SK-N-SH (cell line): ENCODE measurements around the gene STARD13. TPM values are rescaled to one million over a fixed set of nuclear protein-coding genes. Genes with fewer than 3 reads are reported as not detected.
A peak's percentile ranks its signal among the peaks of the same experiment; 100 is the strongest.

ENCODE experiments used
- CTCF ChIA-PET: fragments of 300-600, 350-600 bp; formaldehyde crosslinking; extraction: SDS; loops from one replicate; lab custom pipeline; 2021; lab: Yijun Ruan, JAX
- POLR2A ChIA-PET: fragments of 350-600 bp; sonication (Branson Sonifier 250); formaldehyde crosslinking; extraction: SDS; loops from one replicate; lab custom pipeline; 2020; ENCODE audit warnings: antibody characterized with exemption, inconsistent platforms; lab: Yijun Ruan, JAX
- DNase-seq: peaks from one replicate; pipeline ENCODE4 v3.0.0; 2012
- H2AFZ ChIP-seq: fragments of 200-600 bp; sonication (generic); 2 replicates; pipeline ENCODE4 v1.8.1; 2016; ENCODE audit warnings: antibody characterized with exemption, mild to moderate bottlenecking, low read depth
- H3F3A ChIP-seq: fragments of 200-600 bp; sonication (generic); replicated peaks from 2 replicates; pipeline ENCODE3; 2016; ENCODE audit warnings: antibody characterized with exemption, mild to moderate bottlenecking; ENCODE audit not compliant: insufficient read depth
- H3K27ac ChIP-seq, 2 experiments: fragments of 200-500 bp in 1 of 2; fragments of 200-600 bp in 1 of 2; sonication (Bioruptor generic) in 1 of 2; sonication (generic), shearing (Covaris generic) in 1 of 2; 2 replicates each; pipeline versions ENCODE4 v1.5.1 to v1.6.1; 2014 to 2016; ENCODE audit warnings: low read depth in 2 of 2, inconsistent platforms in 1 of 2, low read length in 1 of 2, mild to moderate bottlenecking in 1 of 2, mixed read lengths in 1 of 2
- H3K27me3 ChIP-seq: fragments of 200-600 bp; sonication (generic), shearing (Covaris generic); 2 replicates; pipeline ENCODE4 v1.6.1; 2016; ENCODE audit warnings: mixed run types; ENCODE audit not compliant: insufficient read depth
- H3K36me3 ChIP-seq, 2 experiments: fragments of 200-500 bp in 1 of 2; fragments of 200-600 bp in 1 of 2; sonication (Bioruptor generic) in 1 of 2; sonication (generic) in 1 of 2; replicated peaks in 1 of 2; 2 replicates each; pipeline versions ENCODE3 to v1.5.1; 2014 to 2016; ENCODE audit warnings: low read length in 1 of 2, mild to moderate bottlenecking in 1 of 2; ENCODE audit not compliant: insufficient read depth in 2 of 2, control insufficient read depth in 1 of 2
- H3K4me1 ChIP-seq, 2 experiments: fragments of 200-500 bp in 1 of 2; fragments of 200-600 bp in 1 of 2; sonication (Bioruptor generic) in 1 of 2; sonication (generic), shearing (Covaris generic) in 1 of 2; 2 replicates each; pipeline versions ENCODE4 v1.5.1 to v1.6.1; 2014 to 2016; ENCODE audit warnings: low read depth in 1 of 2, low read length in 1 of 2, mixed run types in 1 of 2; ENCODE audit not compliant: insufficient read depth in 2 of 2, control insufficient read depth in 1 of 2
- H3K4me2 ChIP-seq: fragments of 200-600 bp; sonication (generic), shearing (Covaris generic); 2 replicates; pipeline ENCODE4 v1.6.1; 2017; ENCODE audit warnings: mixed run types
- H3K4me3 ChIP-seq, 2 experiments: fragments of 200-500 bp in 1 of 2; fragments of 200-600 bp in 1 of 2; sonication (Bioruptor generic) in 1 of 2; sonication (generic), shearing (Covaris generic) in 1 of 2; 2 replicates each; pipeline versions ENCODE4 v1.5.1 to v1.8.1; 2014 to 2016; ENCODE audit warnings: low read depth in 2 of 2, inconsistent platforms in 1 of 2, low read length in 1 of 2, mild to moderate bottlenecking in 1 of 2, mixed read lengths in 1 of 2, moderate library complexity in 1 of 2
- H3K79me2 ChIP-seq: fragments of 200-600 bp; sonication (generic); 2 replicates; pipeline ENCODE4 v1.8.1; 2017; ENCODE audit warnings: mild to moderate bottlenecking; ENCODE audit not compliant: insufficient read depth
- H3K9ac ChIP-seq: fragments of 200-600 bp; sonication (generic); 2 replicates; pipeline ENCODE4 v1.6.1; 2017; ENCODE audit warnings: mixed run types
- H3K9me2 ChIP-seq: fragments of 200-600 bp; sonication (generic); 2 replicates; pipeline ENCODE4 v1.6.1; 2017; ENCODE audit warnings: mixed run types
- H3K9me3 ChIP-seq: fragments of 200-600 bp; sonication (generic); 2 replicates; pipeline ENCODE4 v1.6.1; 2017; ENCODE audit warnings: mixed run types, mild to moderate bottlenecking, moderate library complexity
- H4K20me1 ChIP-seq: fragments of 200-600 bp; sonication (generic); 2 replicates; pipeline ENCODE4 v1.6.1; 2017; ENCODE audit warnings: mild to moderate bottlenecking, mixed run types; ENCODE audit not compliant: insufficient read depth
- CHD2 ChIP-seq: fragments of 150-350 bp; IDR thresholded peaks from 2 replicates; pipeline ENCODE4 v1.6.1; 2018; ENCODE audit warnings: low read length; ENCODE audit not compliant: partially characterized antibody
- ELF1 ChIP-seq: IDR thresholded peaks from 2 replicates; pipeline ENCODE4 v1.4.0; 2012
- GATA2 ChIP-seq: sonication (generic); formaldehyde crosslinking; IDR thresholded peaks from 2 replicates; pipeline ENCODE4 v1.5.0; 2020; ENCODE audit warnings: mild to moderate bottlenecking, missing genetic modification reagents
- JUND ChIP-seq: IDR thresholded peaks from 2 replicates; pipeline ENCODE4 v1.4.0; 2012
- POLR2AphosphoS5 ChIP-seq: IDR thresholded peaks from 2 replicates; pipeline ENCODE4 v1.6.1; 2012; ENCODE audit warnings: low read depth, low read length
- RAD21 ChIP-seq: IDR thresholded peaks from 2 replicates; pipeline ENCODE4 v1.6.1; 2012; ENCODE audit warnings: mild to moderate bottlenecking, low read length
- RCOR1 ChIP-seq: fragments of 150-350 bp; IDR thresholded peaks from 2 replicates; pipeline ENCODE4 v1.6.1; 2017; ENCODE audit warnings: antibody characterized with exemption, low read length
- RFX5 ChIP-seq: IDR thresholded peaks from 2 replicates; pipeline ENCODE4 v1.6.1; 2012; ENCODE audit warnings: mild to moderate bottlenecking, improper control_type of control experiment, low read length
- RXRA ChIP-seq: IDR thresholded peaks from 2 replicates; pipeline ENCODE4 v1.4.0; 2012; ENCODE audit warnings: low read depth, mild to moderate bottlenecking, borderline replicate concordance
- SIN3A ChIP-seq: IDR thresholded peaks from 2 replicates; pipeline ENCODE4 v1.6.1; 2012; ENCODE audit warnings: low read depth, mild to moderate bottlenecking, low read length, moderate library complexity, borderline replicate concordance
- SMC3 ChIP-seq: IDR thresholded peaks from 2 replicates; pipeline ENCODE4 v1.6.1; 2012; ENCODE audit warnings: low read depth, low read length, improper control_type of control experiment
- TAF1 ChIP-seq: IDR thresholded peaks from 2 replicates; pipeline ENCODE4 v1.6.1; 2012; ENCODE audit warnings: low read depth, mild to moderate bottlenecking, low read length, moderate library complexity, borderline replicate concordance
- TCF12 ChIP-seq: IDR thresholded peaks from 2 replicates; pipeline ENCODE4 v1.4.0; 2012
- TEAD4 ChIP-seq: IDR thresholded peaks from 2 replicates; pipeline ENCODE4 v1.4.0; 2012; ENCODE audit warnings: mild to moderate bottlenecking, borderline replicate concordance; ENCODE audit not compliant: insufficient read depth
- USF1 ChIP-seq: IDR thresholded peaks from 2 replicates; pipeline ENCODE4 v1.4.0; 2012; ENCODE audit warnings: low read depth, borderline replicate concordance
- USF2 ChIP-seq: fragments of 150-350 bp; IDR thresholded peaks from 2 replicates; pipeline ENCODE4 v1.6.1; 2017; ENCODE audit warnings: antibody characterized with exemption, low read length, low read depth, borderline replicate concordance
- YY1 ChIP-seq: IDR thresholded peaks from 2 replicates; pipeline ENCODE4 v1.4.0; 2012; ENCODE audit warnings: low read depth, mild to moderate bottlenecking
- ZBTB33 ChIP-seq: IDR thresholded peaks from 2 replicates; pipeline ENCODE4 v1.4.0; 2012; ENCODE audit warnings: low read depth, borderline replicate concordance
- WGBS: methylation state at CpG from one replicate; pipeline ENCODE4 v1.1.6; 2017; ENCODE audit warnings: low lambda C conversion rate; 5-methylcytosine and 5-hydroxymethylcytosine counted together
- polyA plus RNA-seq, 3 experiments: library from polyadenylated mRNA; depleted of rRNA; stranded (reverse); fragments of >200 nt; gene quantifications; 2 replicates each; pipeline ENCODE4 v1.2.3, GENCODE V29; 2012
- TF ChIP-seq, protein P1 (sequence below): fragments of 200-600 bp; sonication (generic); IDR thresholded peaks from 2 replicates; pipeline ENCODE4 v1.6.1; 2017; ENCODE audit warnings: antibody characterized with exemption, mild to moderate bottlenecking, moderate library complexity

STARD13 gene
- polyA plus RNA-seq, 1 of the 3 experiments (the other 2 are of a cell fraction), result 5.7 TPM

GRCh38 chr13:33188093-33188882, 97.3 kb downstream of the STARD13 start:
- Histone ChIP-seq H3K4me2 (peak overlapping the region; percentile 35; the same call in 1 of the 2 replicates), H3K27ac (peak overlapping the region; percentile 71 to 82), H3K9ac (peak overlapping the region; percentile 8; the same call in 1 of the 2 replicates), H3K79me2 (peaks cover 37% of the 10 kb centered on the region), H2AFZ (no peak overlapping the region), H3K27me3 (no peaks in the 10 kb centered on the region), H3K4me3 (no peak overlapping the region), H3K36me3 (no peaks in the 10 kb centered on the region), H3K4me1 (peaks cover 55 to 59% of the 10 kb centered on the region in 2 experiments; a peak in 3 of 4 replicates), H3K9me2 (no peaks in the 10 kb centered on the region), H3K9me3 (no peaks in the 10 kb centered on the region), H4K20me1 (no peaks in the 10 kb centered on the region), H3F3A (peaks cover 22% of the 10 kb centered on the region)
- ChIA-PET CTCF (no interaction called here), POLR2A (interaction anchor here (1.5 kb wide), 1 partner anchor 16 kb away, joined by 3 read pairs; no protein-coding TSS in a partner anchor)
- 62% methylated on average over 4 of the region's 4 CpGs for WGBS
- TF ChIP-seq ZBTB33 (no peak), SMC3 (no peak), TCF12 (no peak), RXRA (no peak), ELF1 (no peak), TAF1 (no peak), YY1 (no peak), JUND (no peak), TEAD4 (no peak), RFX5 (no peak), RAD21 (no peak), RCOR1 (no peak), GATA2 (no peak), SIN3A (no peak), USF2 (no peak), USF1 (no peak), CHD2 (no peak), POLR2AphosphoS5 (no peak)
- TF ChIP-seq, protein P1, sequence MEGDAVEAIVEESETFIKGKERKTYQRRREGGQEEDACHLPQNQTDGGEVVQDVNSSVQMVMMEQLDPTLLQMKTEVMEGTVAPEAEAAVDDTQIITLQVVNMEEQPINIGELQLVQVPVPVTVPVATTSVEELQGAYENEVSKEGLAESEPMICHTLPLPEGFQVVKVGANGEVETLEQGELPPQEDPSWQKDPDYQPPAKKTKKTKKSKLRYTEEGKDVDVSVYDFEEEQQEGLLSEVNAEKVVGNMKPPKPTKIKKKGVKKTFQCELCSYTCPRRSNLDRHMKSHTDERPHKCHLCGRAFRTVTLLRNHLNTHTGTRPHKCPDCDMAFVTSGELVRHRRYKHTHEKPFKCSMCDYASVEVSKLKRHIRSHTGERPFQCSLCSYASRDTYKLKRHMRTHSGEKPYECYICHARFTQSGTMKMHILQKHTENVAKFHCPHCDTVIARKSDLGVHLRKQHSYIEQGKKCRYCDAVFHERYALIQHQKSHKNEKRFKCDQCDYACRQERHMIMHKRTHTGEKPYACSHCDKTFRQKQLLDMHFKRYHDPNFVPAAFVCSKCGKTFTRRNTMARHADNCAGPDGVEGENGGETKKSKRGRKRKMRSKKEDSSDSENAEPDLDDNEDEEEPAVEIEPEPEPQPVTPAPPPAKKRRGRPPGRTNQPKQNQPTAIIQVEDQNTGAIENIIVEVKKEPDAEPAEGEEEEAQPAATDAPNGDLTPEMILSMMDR, result no peak
- no peak for DNase-seq
